HG03095 (cell line): ENCODE data around the gene MAT1A.
"Not testable (repeated sequence)": the region's sequence is repeated elsewhere in the genome, so short reads cannot be mapped to it uniquely, and the experiment has no call there.

ENCODE experiments used
- ATAC-seq: cut with Tn5 transposase; IDR thresholded peaks from one replicate; pipeline ENCODE4 v1.9.1; 2021; ENCODE audit warnings: moderate library complexity; ENCODE audit not compliant: unreplicated experiment

The MAT1A gene

GRCh38 chr10:80289451-80290287, at the start of gene MAT1A:
Gene MAT1A (minus strand): TSS chr10:80289658. CDS start chr10:80289423, 235 bp downstream.
- no peak for ATAC-seq

DNA sequence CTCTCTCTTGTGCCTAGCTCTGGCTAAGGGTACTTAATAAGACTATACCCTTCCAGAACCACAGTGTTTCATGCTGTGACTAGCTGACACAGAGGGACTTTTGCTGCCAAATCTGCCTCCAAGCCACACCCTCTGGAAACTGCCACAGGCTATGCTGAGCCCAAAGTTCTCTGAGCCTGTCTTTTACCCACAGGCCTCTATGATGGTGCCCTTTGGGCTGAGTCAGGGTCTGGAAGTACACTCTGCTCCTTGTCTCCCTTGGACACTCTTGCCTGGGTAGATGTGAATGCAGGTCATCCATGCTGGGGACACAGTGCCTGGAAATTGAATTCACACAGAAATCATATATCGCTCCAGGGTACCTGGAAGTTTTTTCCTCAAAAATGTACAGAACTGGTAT, 44.5 kb upstream of the MAT1A start:
- ATAC-seq = no peak

GRCh38 chr10:80324891-80325364, 35.5 kb upstream of the MAT1A start:
- no peak for ATAC-seq

GRCh38 chr10:80324086-80324485, 34.6 kb upstream of the MAT1A start:
- no peak for ATAC-seq

- no peak for ATAC-seq
Observed at GRCh38 chr10:80323311-80323710, 33.9 kb upstream of the MAT1A start.

DNA sequence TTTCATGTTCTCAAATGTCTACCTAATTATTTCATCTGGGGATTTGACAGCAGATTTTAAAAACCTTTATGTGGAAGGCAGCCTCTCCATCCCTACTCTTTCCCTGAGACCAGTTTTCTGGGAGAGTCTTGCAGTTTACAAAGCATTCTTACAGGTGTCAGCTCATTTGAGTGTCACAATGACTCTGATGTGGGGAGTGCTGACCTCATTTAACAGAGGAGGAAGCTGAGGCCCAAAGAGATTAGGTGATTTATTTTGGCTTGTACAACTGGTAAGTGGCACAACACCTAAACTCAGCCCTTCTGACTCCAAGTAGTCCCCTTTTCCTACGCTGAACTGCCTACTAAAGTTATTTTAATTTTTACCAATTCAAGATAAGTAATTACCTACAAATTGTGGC, 33.3 kb upstream of the MAT1A start:
- ATAC-seq = no peak

DNA sequence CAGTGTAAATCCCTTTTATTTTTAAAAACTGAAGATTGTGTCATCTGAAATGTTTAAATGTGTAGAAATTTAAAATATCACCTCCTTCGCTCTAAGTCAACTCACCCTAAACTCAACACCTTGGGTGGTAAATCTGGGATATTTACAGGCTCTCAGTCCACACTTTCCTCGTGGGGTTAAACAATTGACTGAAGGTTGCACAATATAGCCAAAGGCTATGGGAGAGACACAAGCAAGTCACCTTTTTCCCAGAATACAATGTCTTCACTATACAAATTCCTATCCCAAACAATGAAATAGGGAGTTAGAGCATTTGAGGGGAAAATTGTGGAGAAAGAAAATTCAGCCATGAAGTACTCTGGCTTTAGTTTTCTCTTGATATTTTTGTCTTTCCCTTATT, 32.7 kb upstream of the MAT1A start:
- ATAC-seq = no peak

DNA sequence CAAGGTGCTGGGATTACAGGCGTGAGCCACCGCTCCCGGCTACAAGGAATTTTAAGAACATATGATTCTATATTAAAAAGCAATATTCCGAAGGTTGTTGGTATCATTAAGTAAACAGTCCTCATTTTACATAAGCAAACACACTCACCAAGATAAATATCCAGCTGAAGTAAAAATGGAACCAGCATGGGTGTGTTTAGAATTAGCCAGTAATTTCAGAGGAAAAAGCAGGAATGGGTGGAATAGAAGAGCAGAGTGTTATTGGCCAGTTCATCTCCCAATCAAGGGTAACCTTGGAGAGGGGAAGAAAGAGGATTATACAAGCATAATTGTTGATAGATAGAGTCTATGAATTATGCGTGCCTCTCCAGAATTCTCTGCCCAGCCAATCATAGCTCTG, 31.7 kb upstream of the MAT1A start:
- no peak for ATAC-seq

DNA sequence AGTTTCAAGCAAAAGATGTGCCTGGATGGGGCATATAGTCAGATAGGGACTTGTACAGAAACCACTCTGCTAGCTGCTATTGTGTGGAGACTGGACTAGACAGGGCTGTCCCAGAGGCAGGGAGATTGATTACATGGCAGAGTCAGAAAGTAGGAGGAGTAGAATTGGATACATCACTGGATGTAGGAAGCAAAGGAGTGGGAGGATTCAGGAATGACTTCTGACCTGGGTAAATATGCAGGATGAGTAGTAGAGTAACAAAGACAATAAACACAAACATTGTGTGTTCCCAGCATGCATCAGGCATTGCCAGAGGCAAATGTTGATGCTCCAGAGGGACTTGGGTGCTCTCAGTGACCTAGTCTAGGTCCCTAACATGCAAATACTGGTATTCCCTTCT, 30.9 kb upstream of the MAT1A start:
- ATAC-seq = no peak

- ATAC-seq = no peak
Observed at GRCh38 chr10:80319725-80320290, 30.4 kb upstream of the MAT1A start.

GRCh38 chr10:80319318-80319717, 29.9 kb upstream of the MAT1A start:
- no peak for ATAC-seq

DNA sequence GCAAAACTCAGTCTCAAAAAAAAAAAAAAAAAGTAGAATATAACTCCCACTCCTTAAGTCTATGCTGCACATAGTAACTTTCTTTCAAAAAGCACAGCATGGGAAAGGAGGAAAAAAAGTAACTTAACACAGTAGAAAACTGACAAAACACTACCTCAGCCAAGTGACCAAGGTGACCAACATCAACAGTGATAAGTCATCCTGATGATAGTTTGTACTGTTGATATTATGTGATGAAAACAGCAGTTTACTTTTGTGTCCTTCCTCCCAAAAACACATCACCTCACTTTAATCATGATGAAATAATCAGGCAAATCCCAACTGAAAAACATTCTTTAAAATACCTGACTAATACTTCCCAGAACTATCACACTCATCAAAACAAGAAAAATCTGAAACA, 29.3 kb upstream of the MAT1A start:
- no peak for ATAC-seq

DNA sequence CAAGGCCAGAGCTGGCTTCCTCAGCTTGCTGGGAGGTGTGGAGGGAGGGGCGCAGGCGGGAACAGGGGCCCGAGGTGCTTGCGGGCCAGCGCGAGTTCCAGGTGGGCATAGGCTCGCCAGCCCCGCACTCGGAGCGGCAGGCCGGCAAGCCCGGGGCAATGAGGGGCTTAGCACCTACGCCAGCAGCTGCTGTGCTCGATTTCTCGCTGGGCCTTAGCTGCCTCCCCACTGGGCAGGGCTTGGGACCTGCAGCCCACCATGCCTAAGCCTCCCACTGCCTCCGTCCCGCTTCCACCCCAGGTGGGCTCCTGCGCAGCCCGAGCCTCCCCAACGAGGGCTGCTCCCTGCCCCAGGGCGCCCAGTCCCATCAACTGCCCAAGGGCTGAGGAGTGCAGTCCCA, 25.9 kb upstream of the MAT1A start:
- ATAC-seq = no peak

DNA sequence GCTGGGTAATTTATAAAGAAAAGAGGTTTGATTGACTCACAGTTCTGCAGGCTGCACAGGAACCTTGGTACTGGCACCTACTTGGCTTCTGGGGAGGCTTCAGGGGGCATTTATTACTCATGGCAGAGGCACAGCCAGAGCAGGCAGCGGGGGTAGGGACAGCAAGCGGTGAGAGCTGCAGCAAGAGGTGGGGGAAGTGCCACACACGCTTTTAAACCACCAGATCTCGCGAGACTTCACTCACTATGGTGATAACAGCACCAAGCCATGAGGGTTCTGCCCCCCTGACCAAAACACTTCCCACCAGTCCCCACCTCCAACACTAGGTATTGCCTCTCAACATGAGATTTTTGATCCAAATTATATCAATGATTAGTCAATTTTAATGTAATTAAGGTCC, 24.1 kb upstream of the MAT1A start:
- ATAC-seq = no peak

- ATAC-seq = not testable (repeated sequence)
Observed at GRCh38 chr10:80305989-80306388, 16.5 kb upstream of the MAT1A start.

GRCh38 chr10:80296942-80297341, 7.5 kb upstream of the MAT1A start:
- ATAC-seq = no peak

- no peak for ATAC-seq
Observed at GRCh38 chr10:80292607-80293239, 3.3 kb upstream of the MAT1A start.

GRCh38 chr10:80290474-80291220, 1.2 kb upstream of the MAT1A start:
- ATAC-seq = no peak

- ATAC-seq = no peak
Observed at GRCh38 chr10:80288849-80289248, 609 bp downstream of the MAT1A start.

GRCh38 chr10:80284522-80284921, 4.9 kb downstream of the MAT1A start:
- ATAC-seq = no peak

DNA sequence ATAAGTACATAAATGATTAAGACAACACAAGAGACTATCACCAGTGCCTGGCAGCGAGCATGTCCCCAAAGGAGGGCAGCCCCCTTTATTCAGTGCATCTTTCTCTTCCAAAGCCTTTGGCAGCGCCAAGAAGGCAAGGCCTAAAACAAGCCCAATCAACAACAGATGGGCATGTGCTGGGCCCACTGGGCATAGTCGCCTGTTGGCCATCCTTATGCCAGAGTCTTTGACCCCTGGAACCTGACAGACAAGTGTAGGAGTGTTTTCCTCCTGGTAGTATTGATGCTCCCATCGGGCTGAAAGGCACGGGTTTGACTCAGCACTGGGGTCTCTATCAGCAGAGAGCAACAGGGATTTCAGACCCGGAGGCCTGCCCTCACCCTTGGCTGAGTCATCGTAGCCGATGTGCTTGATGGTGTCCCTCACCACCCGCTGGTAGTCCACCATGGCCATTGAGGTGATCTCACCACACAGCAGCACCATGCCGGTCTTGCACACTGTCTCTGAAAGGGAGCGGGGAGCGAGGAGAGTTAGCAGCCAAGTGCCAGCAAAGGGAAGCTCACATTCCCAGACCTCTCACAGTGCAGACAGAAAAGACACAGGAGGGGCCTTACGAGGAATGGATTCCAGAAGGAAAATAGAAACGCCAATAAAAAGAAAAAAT, 5.8 kb downstream of the MAT1A start:
- ATAC-seq = no peak
